Activated CD8-positive, alpha-beta T cell treated with anti-CD3 and anti-CD28 coated beads, Interleukin-2, amount 10 ng/mL, durations not matched to agents 7 days and 5 days (primary cell): ENCODE measurements around the gene DKK3. TPM values are rescaled to one million over a fixed set of nuclear protein-coding genes. Genes with fewer than 3 reads are reported as not detected.

Source experiments
- ATAC-seq: fragments of 150-1000 bp; cut with Tn5 transposase; one replicate; pipeline ENCODE4 v1.10.0; 2021; ENCODE audit warnings: moderate library complexity
- CTCF ChIA-PET: fragments of 350-600 bp; sonication (Branson Sonifier 250); formaldehyde crosslinking; loops from one replicate; lab custom pipeline; 2021; ENCODE audit warnings: antibody characterized with exemption; lab: Charles Lee
- POLR2A ChIA-PET: fragments of 350-600 bp; sonication (Branson Sonifier 250); formaldehyde crosslinking; loops from one replicate; lab custom pipeline; 2021; ENCODE audit warnings: antibody characterized with exemption; lab: Charles Lee
- DNase-seq: peaks from one replicate; pipeline ENCODE4 v3.0.0-alpha.2; 2020
- H3K27ac Mint-ChIP-seq: one replicate; pipeline ENCODE4 v1.8.0; 2021; ENCODE audit warnings: mild to moderate bottlenecking, mixed read lengths
- H3K27me3 Mint-ChIP-seq: one replicate; pipeline ENCODE4 v1.8.0; 2021; ENCODE audit warnings: low read depth, mixed read lengths
- H3K36me3 Mint-ChIP-seq: one replicate; pipeline ENCODE4 v1.8.0; 2021; ENCODE audit warnings: low read depth, mixed read lengths
- H3K4me1 Mint-ChIP-seq: one replicate; pipeline ENCODE4 v1.8.0; 2021; ENCODE audit warnings: low read depth, mixed read lengths
- H3K4me3 Mint-ChIP-seq: one replicate; pipeline ENCODE4 v1.8.0; 2021; ENCODE audit warnings: mild to moderate bottlenecking, mixed read lengths
- H3K9me3 Mint-ChIP-seq: one replicate; pipeline ENCODE4 v1.8.0; 2022; ENCODE audit warnings: mixed read lengths; ENCODE audit not compliant: insufficient read depth
- total RNA-seq, 2 experiments: library from RNA; stranded (reverse); gene quantifications; one replicate each; pipeline ENCODE4 v1.2.3, GENCODE V29; 2021

Gene DKK3
- total RNA-seq, 2 experiments from 2014 or later: 0.29 TPM; not detected in 1

DNA sequence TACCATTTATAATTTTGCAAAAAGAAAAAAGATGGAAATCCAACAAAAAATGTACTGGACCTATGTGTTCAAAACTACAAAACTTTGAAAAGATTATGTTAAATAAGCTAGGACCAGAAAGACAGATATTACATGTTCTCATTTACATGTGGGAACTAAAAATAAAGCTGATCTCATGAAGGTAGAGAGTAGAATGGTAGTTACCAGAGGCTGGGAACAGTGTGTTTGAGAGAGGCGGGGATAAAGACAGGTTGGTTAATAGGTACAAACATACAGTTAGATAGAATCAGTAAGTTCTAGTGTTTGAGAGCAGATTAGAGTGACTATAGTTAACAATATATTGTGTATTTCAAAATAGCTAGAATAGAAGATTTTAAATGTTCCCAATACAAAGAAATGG is 95.0 kb downstream of the DKK3 start:
- DNase-seq (no peak), ATAC-seq (no peak)
- H3K36me3 Mint-ChIP-seq: peaks cover 33% of the 10 kb centered on the region
- no peaks in the 10 kb centered on the region for H3K27me3 Mint-ChIP-seq
- H3K27ac Mint-ChIP-seq: no peak overlapping the region
- no peaks in the 10 kb centered on the region for H3K4me1 Mint-ChIP-seq
- no peak overlapping the region for H3K4me3 Mint-ChIP-seq
- ChIA-PET CTCF (interaction anchor here (0.7 to 1.3 kb wide), 6 partner anchors 19 to 368 kb away, joined by 3 to 4 read pairs (median 3); no protein-coding TSS in a partner anchor), POLR2A (no interaction called here)
- no peaks in the 10 kb centered on the region for H3K9me3 Mint-ChIP-seq

Other genes starting within 250 kb of the DKK3 start
- gene USP47, start 166.7 kb downstream of the DKK3 start, total RNA-seq: 10 to 100 TPM; 34.5 to 38.4 TPM
- 10 to 100 TPM; 34.9 to 37.5 TPM for gene MICAL2, start 102.0 kb upstream of the DKK3 start, total RNA-seq